Measurements from ENCODE around the gene IL9.
"Not testable (repeated sequence)": the region's sequence is repeated elsewhere in the genome, so short reads cannot be mapped to it uniquely, and the experiment has no call there.

The IL9 gene

GRCh38 chr5:135864503-135865435, 30.9 kb downstream of the IL9 start:
- DNase-seq, result no peak

GRCh38 chr5:135862744-135863143, 32.9 kb downstream of the IL9 start:
- no peak for DNase-seq

DNA sequence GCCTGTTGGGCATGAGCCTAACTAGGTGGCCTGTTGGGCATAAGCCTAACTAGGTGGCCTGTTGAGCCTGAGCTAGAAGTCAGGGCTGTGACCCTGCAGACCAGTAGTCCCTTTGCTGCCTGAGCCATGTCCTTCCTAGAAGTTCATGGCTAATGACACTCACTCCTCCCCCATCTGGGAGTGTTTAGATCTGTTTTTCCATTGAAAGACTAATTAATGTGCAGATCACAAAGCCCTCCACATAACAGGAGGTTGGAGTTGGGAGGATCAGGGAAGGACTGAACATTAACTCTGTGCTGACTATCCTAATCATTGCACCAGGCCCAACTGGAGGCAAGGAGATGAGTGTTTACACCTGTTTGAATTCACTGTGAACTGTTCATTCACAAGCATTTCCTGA, 33.6 kb downstream of the IL9 start:
- no peak for DNase-seq

GRCh38 chr5:135861641-135862040, 34.0 kb downstream of the IL9 start:
- DNase-seq, result no peak

- DNase-seq, result no peak
These were observed 36.0 kb downstream of the IL9 start for GRCh38 chr5:135859641-135860040.

DNA sequence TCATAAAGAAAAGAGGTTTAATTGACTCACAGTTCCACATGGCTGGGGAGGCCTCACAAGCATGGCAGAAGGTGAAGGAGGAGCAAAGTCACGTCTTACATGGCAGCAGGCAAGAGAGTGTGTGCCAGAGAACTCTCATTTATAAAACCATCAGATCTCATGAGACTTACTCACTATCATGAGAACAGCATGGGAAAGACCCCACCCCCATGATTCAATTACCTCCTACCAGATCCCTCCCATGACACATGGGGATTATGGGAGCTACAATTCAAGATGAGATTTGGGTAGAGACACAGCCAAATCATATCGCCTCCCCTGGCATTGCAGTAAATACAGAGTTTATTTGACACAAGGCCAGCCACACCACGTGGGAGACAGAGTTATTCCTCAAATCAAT, 36.5 kb downstream of the IL9 start:
- DNase-seq, result not testable (repeated sequence)

GRCh38 chr5:135857630-135858311, 37.9 kb downstream of the IL9 start:
- no peak for DNase-seq

DNA sequence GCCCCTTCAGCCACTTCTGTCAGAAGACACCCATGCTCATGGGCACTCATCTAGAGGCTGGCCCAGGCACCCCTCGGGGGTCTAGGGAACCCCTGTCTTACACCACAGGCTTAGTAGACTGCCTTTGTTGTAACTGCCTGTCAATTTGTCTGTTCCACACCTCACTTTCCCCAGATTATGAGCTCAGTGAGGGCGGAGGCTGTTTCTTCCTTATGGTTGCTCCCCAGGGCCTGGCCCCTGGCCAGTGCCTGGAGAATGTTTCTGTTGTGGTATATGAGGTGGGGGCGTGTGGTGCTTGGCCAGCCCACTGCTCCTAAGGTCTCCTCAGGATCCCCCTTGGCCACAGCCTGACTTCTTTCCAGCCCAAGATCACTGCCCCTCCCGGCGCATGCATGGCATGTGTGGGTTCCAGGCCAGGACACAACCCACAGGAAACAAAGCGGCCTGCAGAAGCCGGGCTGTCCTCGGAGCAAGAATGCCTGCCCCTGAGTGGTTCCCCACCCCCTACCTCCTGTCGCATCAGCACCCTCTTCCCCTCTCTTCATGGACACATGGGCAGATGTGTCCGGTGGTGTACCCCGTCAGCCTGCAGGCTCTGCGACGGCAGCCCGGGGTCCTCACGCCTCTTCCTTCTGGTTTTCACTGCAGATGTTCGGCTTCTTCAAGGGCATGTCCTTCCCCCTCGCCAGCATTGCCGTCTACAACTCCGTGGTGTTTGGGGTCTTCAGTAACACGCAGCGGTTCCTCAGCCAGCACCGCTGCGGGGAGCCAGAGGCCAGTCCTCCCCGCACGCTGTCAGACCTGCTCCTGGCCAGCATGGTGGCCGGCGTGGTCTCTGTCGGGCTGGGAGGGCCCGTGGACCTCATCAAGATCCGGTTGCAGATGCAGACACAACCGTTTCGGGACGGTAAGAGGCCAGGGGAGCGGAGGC, 43.5 kb downstream of the IL9 start:
- DNase-seq, result no peak

GRCh38 chr5:135851186-135851914, 44.3 kb downstream of the IL9 start:
- DNase-seq, result no peak

- DNase-seq, result no peak
These were observed 45.0 kb downstream of the IL9 start for GRCh38 chr5:135850671-135851070.

GRCh38 chr5:135850231-135850630, 45.4 kb downstream of the IL9 start:
- no peak for DNase-seq

DNA sequence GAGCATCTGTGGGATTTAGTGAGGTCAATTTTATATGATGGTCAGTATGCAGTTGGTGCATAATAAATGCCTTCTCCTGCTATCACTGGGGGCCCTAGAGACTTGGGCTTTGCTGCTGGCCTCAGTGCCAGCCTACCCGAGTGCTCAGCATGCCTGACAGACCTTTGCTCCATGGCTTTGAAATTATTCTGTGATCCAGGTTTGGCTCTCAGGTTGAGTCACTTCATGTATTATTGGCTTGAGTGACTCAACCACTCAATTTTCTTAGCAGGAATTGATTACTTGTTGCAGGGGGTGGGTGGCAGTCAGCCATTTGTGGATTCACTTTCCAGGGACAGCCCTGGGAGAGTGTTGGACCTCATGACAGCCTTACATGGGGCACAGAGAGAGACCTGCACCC, 47.7 kb downstream of the IL9 start:
- DNase-seq, result no peak

- DNase-seq, result no peak
These were observed 49.3 kb downstream of the IL9 start for GRCh38 chr5:135846311-135846710.

- DNase-seq, result no peak
These were observed 51.9 kb downstream of the IL9 start for GRCh38 chr5:135843571-135844337.

DNA sequence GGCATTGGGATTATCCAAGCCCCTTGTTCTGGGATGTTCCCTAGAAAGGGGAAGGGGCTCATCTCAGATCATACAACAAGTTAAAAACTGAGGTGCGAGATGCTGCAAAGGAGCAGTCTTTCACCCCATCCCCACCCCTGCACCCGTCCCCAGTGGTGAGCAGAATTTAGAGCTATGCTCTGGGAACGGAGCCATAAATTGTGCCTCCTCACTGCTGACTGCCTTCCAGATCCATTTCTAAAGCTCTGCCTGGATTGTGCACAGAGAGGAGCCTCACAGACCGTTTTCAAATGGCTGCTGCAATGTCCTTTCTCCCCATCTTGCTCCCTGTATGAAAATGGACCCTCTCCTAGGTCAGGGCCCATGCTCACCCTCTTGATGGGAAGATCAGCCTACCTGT, 52.9 kb downstream of the IL9 start:
- no peak for DNase-seq
